RWPE1 (cell line): ENCODE data around the gene CPA3.

Source experiments
- CTCF ChIA-PET: fragments of 350-600 bp; sonication (Branson Sonifier 250); formaldehyde crosslinking; extraction: SDS; loops from one replicate; lab custom pipeline; 2021; lab: Yijun Ruan, JAX
- POLR2A ChIA-PET: fragments of 400-600 bp; formaldehyde crosslinking; extraction: SDS; loops from one replicate; lab custom pipeline; 2020; ENCODE audit warnings: antibody characterized with exemption; ENCODE audit not compliant: low non-redundant PET; lab: Yijun Ruan, JAX
- DNase-seq: peaks from one replicate; pipeline ENCODE4 v3.0.0; 2012; ENCODE audit warnings: low spot score
- H3K27ac ChIP-seq: fragments of 450-650 bp; 2 replicates; pipeline ENCODE4 v1.5.1; 2017
- TF ChIP-seq, protein P1 (sequence below): fragments of 450-650 bp; conservative IDR thresholded peaks from 2 replicates; pipeline ENCODE4 v1.5.1; 2017; ENCODE audit warnings: low read depth, mild to moderate bottlenecking

The CPA3 gene

DNA sequence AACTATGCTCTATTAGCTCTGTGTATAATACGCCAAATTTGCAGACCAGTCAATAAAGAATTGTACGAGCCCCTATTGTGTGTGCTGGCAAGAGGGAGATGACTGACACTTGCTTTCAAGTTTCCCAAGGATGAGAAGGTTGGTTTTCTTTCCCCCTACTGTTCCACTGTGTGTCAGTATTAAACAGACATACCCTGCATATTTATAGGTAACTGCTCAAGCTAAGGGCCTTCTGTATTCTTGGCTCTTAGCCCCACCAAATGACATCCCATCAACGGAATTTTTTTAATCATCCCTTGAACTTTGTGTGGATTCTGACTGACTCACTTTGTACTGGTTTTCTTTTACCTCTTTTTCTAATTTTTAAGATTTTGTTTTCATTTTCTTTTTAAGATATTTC lies 65.7 kb downstream of the CPA3 start:
- DNase-seq = no peak
- ChIA-PET POLR2A (no interaction called here), CTCF (no interaction called here)
- TF ChIP-seq, protein P1, sequence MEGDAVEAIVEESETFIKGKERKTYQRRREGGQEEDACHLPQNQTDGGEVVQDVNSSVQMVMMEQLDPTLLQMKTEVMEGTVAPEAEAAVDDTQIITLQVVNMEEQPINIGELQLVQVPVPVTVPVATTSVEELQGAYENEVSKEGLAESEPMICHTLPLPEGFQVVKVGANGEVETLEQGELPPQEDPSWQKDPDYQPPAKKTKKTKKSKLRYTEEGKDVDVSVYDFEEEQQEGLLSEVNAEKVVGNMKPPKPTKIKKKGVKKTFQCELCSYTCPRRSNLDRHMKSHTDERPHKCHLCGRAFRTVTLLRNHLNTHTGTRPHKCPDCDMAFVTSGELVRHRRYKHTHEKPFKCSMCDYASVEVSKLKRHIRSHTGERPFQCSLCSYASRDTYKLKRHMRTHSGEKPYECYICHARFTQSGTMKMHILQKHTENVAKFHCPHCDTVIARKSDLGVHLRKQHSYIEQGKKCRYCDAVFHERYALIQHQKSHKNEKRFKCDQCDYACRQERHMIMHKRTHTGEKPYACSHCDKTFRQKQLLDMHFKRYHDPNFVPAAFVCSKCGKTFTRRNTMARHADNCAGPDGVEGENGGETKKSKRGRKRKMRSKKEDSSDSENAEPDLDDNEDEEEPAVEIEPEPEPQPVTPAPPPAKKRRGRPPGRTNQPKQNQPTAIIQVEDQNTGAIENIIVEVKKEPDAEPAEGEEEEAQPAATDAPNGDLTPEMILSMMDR = no peak
- no peak overlapping the region for H3K27ac ChIP-seq

DNA sequence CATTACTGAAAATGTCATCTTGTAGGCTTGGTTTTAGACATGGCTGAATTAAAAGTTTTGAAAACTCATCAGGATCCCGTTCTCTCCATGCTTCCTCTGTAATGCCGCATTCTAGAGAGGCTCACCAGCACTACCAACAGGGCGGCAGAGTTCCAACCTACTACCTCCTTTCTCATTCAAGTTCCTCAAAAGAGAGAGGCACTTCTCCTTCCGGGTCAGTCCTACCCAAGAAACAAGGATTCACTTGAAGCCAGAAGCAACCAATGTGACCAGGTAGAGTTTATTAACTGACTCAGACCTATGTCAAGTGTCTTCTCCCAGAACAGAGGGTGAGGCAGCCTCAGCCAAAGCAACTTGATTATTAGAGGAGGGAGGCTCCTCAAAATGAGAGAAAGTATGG lies 66.5 kb downstream of the CPA3 start:
- POLR2A ChIA-PET = no interaction called here
- CTCF ChIA-PET = no interaction called here
- TF ChIP-seq, protein P1 = no peak

DNA sequence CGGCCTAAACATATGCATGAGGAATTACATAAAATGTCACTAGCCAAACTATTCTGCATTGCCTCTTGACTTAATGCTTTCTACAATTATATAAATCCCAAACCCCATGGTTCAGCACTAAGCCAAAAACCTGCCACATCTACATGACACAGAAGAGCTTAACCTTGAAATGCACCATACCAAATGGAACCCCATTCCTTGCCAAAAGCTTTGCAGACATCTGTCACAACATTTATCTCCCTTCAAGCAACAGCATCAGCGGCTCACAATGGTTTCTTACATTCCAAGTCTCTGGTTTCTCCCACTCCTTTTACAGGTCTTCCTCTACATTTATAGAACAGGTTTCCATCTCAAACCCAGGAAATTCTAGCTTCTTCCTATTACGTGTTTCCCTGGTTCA lies 67.9 kb downstream of the CPA3 start:
- TF ChIP-seq, protein P1 = no peak
- ChIA-PET POLR2A (no interaction called here), CTCF (interaction anchor here (0.7 kb wide), 1 partner anchor 1279 kb away, joined by 3 read pairs; no protein-coding TSS in a partner anchor)
- H3K27ac ChIP-seq = no peak overlapping the region
- no peak for DNase-seq

More for the DNA sequence above, 66.5 kb downstream of the CPA3 start:
- no peak overlapping the region for H3K27ac ChIP-seq
- no peak for DNase-seq

DNA sequence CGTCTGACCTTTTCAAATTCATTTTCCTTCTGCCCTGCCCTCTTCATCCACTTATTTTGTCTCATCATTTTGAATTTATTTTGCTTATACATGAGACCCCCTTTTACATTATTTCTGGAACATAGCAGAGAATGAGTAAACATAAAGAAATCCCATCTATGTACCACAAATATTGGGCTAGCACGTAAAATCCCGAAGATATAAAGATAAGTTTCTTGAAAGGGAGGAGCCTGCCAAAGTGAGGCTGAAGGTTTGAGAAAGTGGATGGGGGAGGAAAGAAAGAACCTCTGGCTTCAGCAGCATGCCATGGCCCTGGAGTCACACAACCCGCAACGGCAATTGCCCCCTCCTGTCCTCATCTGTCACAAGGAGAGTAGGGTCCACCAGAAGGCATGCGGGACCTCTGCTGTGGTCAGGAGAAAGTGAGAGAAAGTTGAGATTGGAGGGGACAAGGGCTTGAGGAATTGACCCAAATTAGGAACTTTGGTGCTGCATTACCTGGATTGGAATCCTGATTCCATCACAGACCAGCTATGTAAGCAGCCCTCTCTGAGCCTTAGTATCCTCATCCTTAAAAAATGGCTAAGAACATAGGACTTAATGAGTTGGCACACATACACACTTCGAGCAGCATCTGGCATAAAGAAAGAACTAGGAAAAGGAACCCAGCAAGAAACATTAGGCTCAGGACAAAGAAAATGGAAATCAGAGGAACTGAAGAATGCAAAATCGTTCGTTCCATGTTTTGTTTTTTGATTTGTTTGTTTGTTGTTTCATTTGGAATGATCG lies 72.6 kb downstream of the CPA3 start:
- TF ChIP-seq, protein P1 = no peak
- DNase-seq = no peak
- H3K27ac ChIP-seq = no peak overlapping the region
- ChIA-PET CTCF (no interaction called here), POLR2A (no interaction called here)

DNA sequence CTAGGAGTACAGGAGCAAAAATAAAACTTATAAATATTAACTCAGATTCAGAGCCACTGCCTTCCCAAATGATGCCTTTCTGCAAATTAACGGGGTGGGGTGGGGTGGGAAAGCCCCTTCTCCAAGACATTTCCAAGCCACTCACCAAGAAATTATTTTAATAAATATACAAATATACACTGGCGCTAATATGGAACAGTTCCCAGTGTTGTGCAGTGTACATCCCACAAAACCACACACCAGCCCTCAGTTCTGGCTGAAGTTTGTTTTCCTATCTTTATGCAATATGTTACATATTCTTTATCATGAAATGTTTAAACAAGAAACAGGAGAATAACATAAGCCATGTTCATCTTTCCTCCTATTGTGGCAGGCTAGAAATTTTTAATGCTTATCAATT lies 73.2 kb downstream of the CPA3 start:
- TF ChIP-seq, protein P1 = no peak
- no peak overlapping the region for H3K27ac ChIP-seq
- ChIA-PET POLR2A (no interaction called here), CTCF (interaction anchor here (0.7 kb wide), 1 partner anchor 34 kb away, joined by 3 read pairs; no protein-coding TSS in a partner anchor)
- no peak for DNase-seq

DNA sequence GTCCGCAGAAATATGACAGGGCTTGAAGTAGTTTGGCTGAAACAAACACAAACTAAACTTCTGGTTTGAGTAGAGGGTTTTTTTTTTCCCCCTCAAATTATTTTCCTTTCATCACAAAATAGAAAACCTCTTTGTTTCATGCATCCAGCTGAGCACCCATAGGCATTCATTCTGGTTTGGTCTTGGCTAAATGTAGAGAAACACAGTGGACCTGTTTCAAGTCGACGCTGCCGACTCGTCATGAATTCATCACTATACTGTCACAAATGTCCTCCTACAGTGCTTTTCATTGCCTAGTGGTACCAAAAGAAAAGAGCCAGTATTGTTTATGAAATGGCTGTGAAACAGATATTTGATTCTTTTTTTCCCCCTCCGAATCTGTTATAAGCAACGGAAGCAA lies 73.8 kb downstream of the CPA3 start:
- no peak overlapping the region for H3K27ac ChIP-seq
- TF ChIP-seq, protein P1 = no peak
- CTCF ChIA-PET = interaction anchor here (0.7 kb wide), 1 partner anchor 34 kb away, joined by 3 read pairs; no protein-coding TSS in a partner anchor
- POLR2A ChIA-PET = no interaction called here
- DNase-seq = no peak
